HG03457 (cell line): ENCODE measurements around the gene CEP55.
"Not testable (repeated sequence)": the region's sequence is repeated elsewhere in the genome, so short reads cannot be mapped to it uniquely, and the experiment has no call there.

Source experiments
- ATAC-seq: cut with Tn5 transposase; IDR thresholded peaks from one replicate; pipeline ENCODE4 v1.9.1; 2021; ENCODE audit warnings: moderate number of reproducible peaks; ENCODE audit not compliant: unreplicated experiment

The CEP55 gene

GRCh38 chr10:93505075-93505474, 8.7 kb downstream of the CEP55 start:
- no peak for ATAC-seq

DNA sequence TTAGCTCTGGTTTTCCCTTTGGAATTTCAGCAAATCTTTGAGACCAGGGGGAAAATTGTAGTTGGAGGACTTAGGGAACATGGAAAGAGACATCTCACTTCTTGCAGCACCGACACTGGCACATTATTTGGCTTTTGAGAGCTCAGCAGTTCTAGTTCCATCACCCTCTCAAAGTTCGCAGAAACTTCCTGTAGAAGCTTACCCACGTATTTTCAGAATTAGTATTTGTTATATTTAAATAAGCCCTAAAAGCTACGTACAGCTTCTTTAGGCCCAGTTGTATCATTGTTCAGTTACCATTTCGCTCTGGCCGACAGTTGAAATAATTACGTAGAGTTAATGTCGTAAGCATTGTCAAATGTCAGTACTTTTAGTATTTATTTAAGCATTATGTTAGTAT, 13.4 kb downstream of the CEP55 start:
- ATAC-seq, result no peak

- no peak for ATAC-seq
Observed at GRCh38 chr10:93512565-93512964, 16.2 kb downstream of the CEP55 start.

- no peak for ATAC-seq
Observed at GRCh38 chr10:93513091-93513490, 16.7 kb downstream of the CEP55 start.

DNA sequence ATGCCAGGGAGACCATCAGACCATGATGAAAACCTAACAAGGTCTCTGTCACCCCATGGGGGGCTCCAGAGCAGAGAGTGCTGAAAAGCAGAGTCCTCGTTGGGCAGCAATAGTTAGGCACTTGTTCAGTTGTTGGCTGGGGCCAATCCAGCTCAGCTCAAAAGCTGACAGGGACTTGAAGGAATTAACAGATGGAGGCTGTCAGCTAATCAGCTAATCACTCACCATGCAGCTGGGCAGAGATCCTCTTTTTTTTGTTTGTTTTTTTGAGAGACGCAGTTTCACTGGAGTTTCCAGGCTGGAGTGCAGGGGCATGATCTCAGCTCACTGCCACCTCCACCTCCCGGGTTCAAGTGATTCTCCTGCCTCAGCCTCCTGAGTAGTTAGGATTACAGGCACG, 18.1 kb downstream of the CEP55 start:
- ATAC-seq, result no peak

- no peak for ATAC-seq
Observed at GRCh38 chr10:93515071-93516005, 18.9 kb downstream of the CEP55 start.

DNA sequence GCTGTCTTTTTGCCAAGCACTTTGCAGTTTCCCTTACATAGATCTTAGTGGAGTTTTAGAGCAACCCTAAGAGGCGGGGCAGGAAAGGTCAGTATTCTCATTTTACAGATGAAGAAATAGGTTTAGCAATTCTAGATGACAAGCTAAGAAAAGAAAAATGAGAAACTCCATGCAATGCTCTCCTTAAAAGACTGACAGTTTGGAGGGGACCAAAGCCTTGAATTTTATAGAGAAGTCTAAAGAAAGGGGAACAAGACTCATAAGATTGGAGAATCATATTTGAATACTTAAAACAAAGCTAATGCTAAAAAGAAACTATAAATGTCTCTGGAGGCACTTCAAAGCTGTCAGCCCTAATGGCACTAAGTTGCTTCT, 19.6 kb downstream of the CEP55 start:
- no peak for ATAC-seq

DNA sequence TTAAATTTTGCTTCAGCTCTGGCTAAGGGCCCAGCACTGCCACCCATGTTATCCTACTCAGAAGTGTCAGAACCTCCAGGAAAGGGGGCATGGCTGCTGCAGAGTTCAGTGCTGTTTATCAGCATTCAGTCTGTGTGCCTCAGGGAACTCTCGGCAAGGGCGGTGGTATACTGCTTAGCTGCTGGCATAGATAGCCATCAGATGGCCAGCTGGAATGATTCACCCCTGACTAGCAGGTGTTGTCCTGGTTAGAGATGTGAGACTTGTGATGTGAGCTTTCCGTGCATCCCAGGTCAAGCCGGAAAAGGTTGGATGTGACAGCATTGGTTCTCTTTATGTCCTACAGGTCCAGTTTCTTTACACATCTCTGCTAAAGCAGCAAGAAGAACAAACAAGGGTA, 22.1 kb downstream of the CEP55 start:
- no peak for ATAC-seq

GRCh38 chr10:93535293-93535692, 38.9 kb downstream of the CEP55 start:
- no peak for ATAC-seq

DNA sequence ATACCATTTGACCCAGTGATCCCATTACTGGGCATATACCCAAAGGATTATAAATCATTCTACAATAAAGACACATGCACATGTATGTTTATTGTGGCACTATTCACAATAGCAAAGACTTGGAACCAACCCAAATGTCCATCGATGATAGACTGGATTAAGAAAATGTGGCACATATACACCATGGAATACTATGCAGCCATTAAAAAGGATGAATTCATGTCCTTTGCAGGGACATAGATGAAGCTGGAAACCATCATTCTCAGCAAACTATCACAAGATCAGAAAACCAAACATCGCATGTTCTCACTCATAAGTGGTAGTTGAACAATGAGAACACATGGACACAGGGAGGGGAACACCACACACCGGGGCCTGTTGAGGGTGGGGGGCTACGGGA, 44.5 kb downstream of the CEP55 start:
- not testable (repeated sequence) for ATAC-seq

DNA sequence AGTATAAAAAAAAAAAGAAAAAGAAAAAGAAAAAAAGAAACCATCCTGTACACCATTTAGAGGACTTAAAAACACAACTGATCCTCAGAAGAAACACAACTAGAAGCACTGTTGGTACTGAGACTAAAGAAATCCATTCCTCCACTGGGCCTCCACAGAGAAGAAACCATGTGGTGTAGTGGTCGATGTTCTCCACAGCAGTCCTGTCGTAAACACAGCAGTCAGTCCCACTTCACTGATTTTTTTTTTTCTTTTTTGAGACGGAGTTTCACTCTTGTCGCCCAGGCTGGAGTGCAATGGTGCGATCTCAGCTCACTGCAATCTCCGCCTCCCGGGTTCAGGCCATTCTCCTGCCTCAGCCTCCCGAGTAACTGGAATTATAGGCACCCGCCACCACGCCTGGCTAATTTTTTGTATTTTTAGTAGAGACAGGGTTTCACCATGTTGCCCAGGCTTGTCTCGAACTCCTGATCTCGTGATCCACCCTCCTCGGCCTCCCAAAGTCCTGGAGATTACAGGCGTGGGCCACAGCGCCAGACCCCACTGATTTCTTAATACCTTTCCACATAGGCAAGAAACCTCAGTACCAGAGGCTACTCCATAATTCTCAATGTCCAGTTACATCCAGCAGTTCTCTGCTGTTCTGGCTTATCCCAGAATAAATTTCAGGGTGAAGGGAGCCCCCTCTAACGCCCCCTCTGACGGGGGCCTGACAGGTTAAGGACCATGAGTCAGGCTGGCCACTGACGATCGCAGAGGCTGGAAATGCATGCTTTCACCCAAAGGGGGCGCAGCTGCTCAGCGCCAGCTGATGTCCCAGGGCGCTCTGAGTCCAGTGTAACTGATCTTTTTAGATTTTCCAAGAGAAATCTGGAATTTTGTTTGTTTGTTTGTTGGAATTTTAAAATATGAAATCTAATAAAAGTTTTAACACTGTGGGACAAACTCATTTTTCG, 45.3 kb downstream of the CEP55 start:
- ATAC-seq, result no peak

GRCh38 chr10:93542358-93542791, 46.0 kb downstream of the CEP55 start:
- ATAC-seq, result no peak

GRCh38 chr10:93546995-93547394, 50.6 kb downstream of the CEP55 start:
- not testable (repeated sequence) for ATAC-seq

GRCh38 chr10:93547522-93547921, 51.1 kb downstream of the CEP55 start:
- no peak for ATAC-seq

DNA sequence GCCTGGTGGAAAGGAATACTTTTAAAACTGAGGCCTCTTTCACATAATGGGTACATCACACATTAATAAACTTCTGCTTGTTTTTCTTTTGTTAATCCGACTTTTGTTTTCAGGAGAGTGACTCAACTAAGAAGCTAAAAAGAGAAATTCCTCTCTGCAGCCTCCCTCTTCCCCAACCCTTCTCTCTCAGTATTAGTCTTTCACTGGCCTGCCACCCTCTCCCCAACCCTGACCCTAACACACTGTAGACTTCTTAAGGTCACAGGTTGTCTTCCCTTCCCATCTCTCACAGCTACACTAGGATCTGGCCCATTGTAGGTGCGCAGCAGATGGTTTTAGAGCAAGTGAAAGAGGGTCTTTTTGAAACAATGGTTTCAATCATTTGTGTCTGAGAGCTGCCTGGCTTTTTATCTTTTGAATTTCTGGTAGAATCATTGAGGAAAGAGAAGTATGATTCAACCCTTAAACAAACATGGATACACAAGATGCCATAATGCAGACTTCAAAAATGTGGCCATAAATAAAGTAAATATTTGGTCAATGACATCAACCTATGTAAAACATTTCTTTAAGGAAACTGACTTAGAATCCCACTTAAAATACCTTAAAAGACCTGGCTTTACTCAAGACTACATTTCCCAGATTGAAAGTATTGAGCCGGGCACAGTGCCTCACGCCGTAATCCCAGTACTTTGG, 52.1 kb downstream of the CEP55 start:
- ATAC-seq, result no peak

DNA sequence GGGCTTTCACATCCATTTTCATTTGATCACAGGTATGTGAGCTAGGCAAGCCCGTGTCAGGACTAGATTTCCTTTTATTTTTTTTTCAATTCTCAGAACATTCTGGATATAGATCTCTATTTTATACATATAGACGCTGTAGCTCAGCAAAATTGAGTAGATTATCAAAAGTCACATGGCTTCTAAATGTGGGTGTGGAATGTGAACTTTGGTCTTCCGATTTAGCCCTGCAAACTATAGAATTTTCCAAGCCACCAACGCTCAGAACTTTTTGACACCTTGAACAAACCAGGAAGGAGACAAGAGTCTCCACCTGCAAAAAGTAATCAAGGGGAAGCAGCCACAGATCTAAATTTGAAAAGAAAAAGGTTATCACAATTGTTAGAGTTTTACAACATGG, 54.2 kb downstream of the CEP55 start:
- no peak for ATAC-seq

- ATAC-seq, result no peak
Observed at GRCh38 chr10:93552780-93553179, 56.4 kb downstream of the CEP55 start.

DNA sequence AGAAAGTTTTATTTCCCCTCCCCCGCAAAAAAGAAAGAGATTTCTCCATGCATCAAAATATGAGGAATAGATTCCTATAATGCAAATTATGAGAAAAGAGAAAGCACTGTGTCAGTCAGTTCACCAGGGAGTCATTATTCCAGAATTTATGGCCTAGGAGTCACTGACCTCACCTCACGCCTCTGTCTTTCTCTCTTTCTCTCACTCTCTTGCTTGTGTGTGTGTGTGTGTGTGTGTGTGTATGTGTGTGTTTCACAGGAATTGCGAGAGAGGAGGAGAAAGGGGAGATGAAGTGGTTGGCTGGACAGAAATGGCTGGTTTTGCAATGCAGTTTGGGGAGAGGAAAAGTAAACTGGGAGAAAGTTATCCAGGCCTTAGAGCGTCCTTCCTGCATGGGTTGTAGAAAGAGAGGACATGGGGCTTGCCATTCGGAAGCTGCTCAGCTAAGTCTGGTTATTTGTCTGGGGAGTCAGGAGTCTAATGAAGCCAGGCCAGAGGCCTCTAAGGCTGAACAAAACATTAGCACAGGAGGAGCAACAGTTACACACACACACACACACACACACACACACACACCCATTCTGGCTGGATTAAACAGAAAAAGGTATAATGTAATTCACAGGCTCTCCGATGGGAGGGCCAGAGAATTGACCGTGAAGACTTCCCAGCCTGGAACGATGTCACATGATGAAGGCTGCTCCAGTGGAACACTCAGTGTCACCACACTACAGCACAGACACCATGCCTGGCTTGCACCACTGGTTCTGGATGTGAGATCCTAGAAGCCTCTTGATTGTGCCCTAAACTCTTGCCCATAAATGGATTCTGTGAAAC, 57.3 kb downstream of the CEP55 start:
- no peak for ATAC-seq

GRCh38 chr10:93554316-93554663, 57.9 kb downstream of the CEP55 start:
- no peak for ATAC-seq

DNA sequence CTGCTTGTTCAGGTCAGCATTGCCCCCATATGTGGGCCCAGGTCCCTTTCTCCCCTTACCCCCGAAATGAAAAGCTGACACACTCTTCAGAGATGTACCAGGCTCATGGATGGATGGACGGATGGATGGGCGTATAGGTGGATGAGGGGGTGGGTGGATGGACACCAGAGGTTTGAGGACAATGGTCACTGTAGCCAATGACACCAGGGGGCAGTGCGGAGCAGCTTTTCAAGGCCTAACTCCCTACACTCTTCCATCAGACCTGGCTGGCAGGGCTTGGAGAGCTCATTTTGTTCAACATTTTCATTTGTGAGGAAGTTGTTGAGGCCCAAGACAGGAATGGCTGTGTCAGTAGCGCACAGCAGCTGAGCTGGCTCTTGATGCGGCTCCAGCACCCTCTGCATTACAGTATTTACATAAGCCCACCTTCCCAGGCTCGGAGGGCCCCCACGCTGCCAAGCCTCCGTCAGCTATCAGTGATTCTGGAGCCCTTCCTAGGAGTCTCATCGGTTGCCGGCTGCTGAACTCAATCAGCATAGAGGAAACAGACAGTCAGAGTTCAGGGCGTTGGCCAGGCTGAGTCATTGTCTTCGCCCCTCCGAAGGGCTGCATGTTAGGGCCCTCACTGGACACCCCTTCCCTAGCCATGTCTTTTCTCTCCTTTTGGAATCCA, 58.5 kb downstream of the CEP55 start:
- no peak for ATAC-seq
